ENCODE measurements around the gene ANKRD24.
A peak's percentile ranks its signal among the peaks of the same experiment; 100 is the strongest.
"Not testable (repeated sequence)": the region's sequence is repeated elsewhere in the genome, so short reads cannot be mapped to it uniquely, and the experiment has no call there.

The ANKRD24 gene

GRCh38 chr19:4138445-4138844, 44.0 kb upstream of the ANKRD24 start:
- H3K4me3 ChIP-seq (replicated peaks; ENCODE audit: insufficient read depth, low read length): no peak overlapping the region
- no peaks in the 10 kb centered on the region for H3K27me3 ChIP-seq (ENCODE audit: insufficient read depth, poor library complexity, severe bottlenecking)
- TF ChIP-seq POLR2AphosphoS5 (IDR thresholded peaks at IDR 0.05; ENCODE audit: low read depth) (no peak), CTCF (IDR thresholded peaks at IDR 0.05; ENCODE audit: insufficient read depth, low read length) (no peak), SPI1 (IDR thresholded peaks at IDR 0.05; ENCODE audit: borderline replicate concordance, low read depth) (no peak), REST (IDR thresholded peaks at IDR 0.05; ENCODE audit: insufficient replicate concordance, low read depth) (no peak), GABPA (IDR thresholded peaks at IDR 0.05; ENCODE audit: low read depth) (no peak)
- no peak overlapping the region for H3K27ac ChIP-seq (replicated peaks)
- no peak for DNase-seq (ENCODE audit: low read depth in 1 of 2, low spot score in 1 of 2)

- TF ChIP-seq POLR2AphosphoS5 (IDR thresholded peaks at IDR 0.05; ENCODE audit: low read depth): no peak
- TF ChIP-seq CTCF (IDR thresholded peaks at IDR 0.05; ENCODE audit: insufficient read depth, low read length): peak; percentile 86
- TF ChIP-seq REST (IDR thresholded peaks at IDR 0.05; ENCODE audit: insufficient replicate concordance, low read depth): no peak
- Histone ChIP-seq H3K27me3 (ENCODE audit: insufficient read depth, poor library complexity, severe bottlenecking) (no peaks in the 10 kb centered on the region), H3K4me3 (replicated peaks; ENCODE audit: insufficient read depth, low read length) (no peak overlapping the region), H3K27ac (replicated peaks) (no peak overlapping the region)
- peak in 1 of 2 experiments; percentile 85 for DNase-seq (ENCODE audit: low read depth in 1 of 2, low spot score in 1 of 2)
Measured at GRCh38 chr19:4139614-4140236, 42.8 kb upstream of the ANKRD24 start.

- H3K27ac ChIP-seq (replicated peaks): no peak overlapping the region
- no peaks in the 10 kb centered on the region for H3K27me3 ChIP-seq (ENCODE audit: insufficient read depth, poor library complexity, severe bottlenecking)
- peak in 1 of 2 experiments; percentile 42 for DNase-seq (ENCODE audit: low read depth in 1 of 2, low spot score in 1 of 2)
- H3K4me3 ChIP-seq (replicated peaks; ENCODE audit: insufficient read depth, low read length): no peak overlapping the region
- TF ChIP-seq SPI1 (IDR thresholded peaks at IDR 0.05; ENCODE audit: borderline replicate concordance, low read depth): no peak
- TF ChIP-seq CTCF (IDR thresholded peaks at IDR 0.05; ENCODE audit: insufficient read depth, low read length): peak; percentile 49
Measured at GRCh38 chr19:4140237-4140711, 42.2 kb upstream of the ANKRD24 start.

GRCh38 chr19:4142916-4143315, 39.6 kb upstream of the ANKRD24 start:
- DNase-seq (ENCODE audit: low read depth in 1 of 2, low spot score in 1 of 2); H3K27me3 ChIP-seq (ENCODE audit: insufficient read depth, poor library complexity, severe bottlenecking); H3K27ac ChIP-seq (replicated peaks); H3K4me3 ChIP-seq (replicated peaks; ENCODE audit: insufficient read depth, low read length): not testable (repeated sequence)

All from HL-60 (cell line).